HEK293T (cell line): ENCODE results near the gene ALOX12.

Experiments used
- ARNT ChIP-seq: fragments of 450-650 bp; IDR thresholded peaks from 2 replicates; pipeline ENCODE4 v1.6.1; 2017; ENCODE audit warnings: mild to moderate bottlenecking
- BHLHE40 ChIP-seq: fragments of 450-650 bp; IDR thresholded peaks from 2 replicates; pipeline ENCODE4 v1.6.1; 2016; ENCODE audit warnings: mild to moderate bottlenecking, moderate library complexity, borderline replicate concordance
- FOXA1 ChIP-seq: fragments of 450-650 bp; IDR thresholded peaks from 2 replicates; pipeline ENCODE4 v1.6.1; 2016; ENCODE audit warnings: mild to moderate bottlenecking
- FOXM1 ChIP-seq: fragments of 450-650 bp; IDR thresholded peaks from 2 replicates; pipeline ENCODE4 v1.6.1; 2017; ENCODE audit warnings: mild to moderate bottlenecking, borderline replicate concordance
- HDGF ChIP-seq: fragments of 450-650 bp; IDR thresholded peaks from 2 replicates; pipeline ENCODE4 v1.6.1; 2017; ENCODE audit warnings: antibody characterized with exemption, borderline replicate concordance
- L3MBTL2 ChIP-seq: fragments of 450-650 bp; conservative IDR thresholded peaks from 2 replicates; pipeline ENCODE4 v1.6.1; 2016; ENCODE audit warnings: mild to moderate bottlenecking
- SP1 ChIP-seq: fragments of 450-650 bp; IDR thresholded peaks from 2 replicates; pipeline ENCODE4 v1.6.1; 2017
- SUZ12 ChIP-seq: fragments of 450-650 bp; IDR thresholded peaks from 2 replicates; pipeline ENCODE4 v1.6.1; 2016; ENCODE audit warnings: mild to moderate bottlenecking

- TF ChIP-seq HDGF (no peak), SP1 (no peak), SUZ12 (no peak), FOXA1 (no peak), FOXM1 (no peak), BHLHE40 (no peak), L3MBTL2 (no peak), ARNT (no peak)
These were observed 1.1 kb upstream of the ALOX12 start for GRCh38 chr17:6994666-6995256.
